Activated CD8-positive, alpha-beta memory T cell treated with anti-CD3 and anti-CD28 coated beads, Interleukin-2, amount 50 U/mL, for 24 hours (primary cell): ENCODE data around the gene PAK4.

Source experiments
- DNase-seq: peaks from one replicate; pipeline ENCODE4 v3.0.0-alpha.2; 2020; ENCODE audit errors: extremely low read depth

PAK4 gene

DNA sequence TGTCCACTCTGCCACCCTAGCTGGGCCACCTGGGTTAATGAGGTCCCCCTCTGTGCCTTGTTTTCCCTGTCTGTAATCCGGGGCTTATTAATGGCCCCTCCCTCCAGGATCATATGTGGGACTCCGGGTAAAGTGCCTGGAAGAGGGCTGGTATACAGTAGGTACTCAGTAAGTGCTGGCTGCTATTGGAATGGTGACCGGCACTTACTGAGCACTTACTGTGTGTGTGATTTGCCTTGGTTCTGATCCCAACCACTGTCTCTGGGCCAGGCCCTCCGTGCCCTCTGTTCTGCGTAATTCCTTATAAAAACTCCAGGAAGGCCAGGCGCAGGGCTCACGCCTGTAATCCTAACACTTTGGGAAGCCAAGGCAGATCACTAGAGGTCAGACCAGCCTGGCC is 40.3 kb downstream of the PAK4 start:
- no peak for DNase-seq

- DNase-seq = no peak
These were observed 41.2 kb downstream of the PAK4 start for GRCh38 chr19:39166571-39167391.

GRCh38 chr19:39167461-39168257 is 42.1 kb downstream of the PAK4 start:
- no peak for DNase-seq

GRCh38 chr19:39168258-39169142 is 42.9 kb downstream of the PAK4 start:
- no peak for DNase-seq

GRCh38 chr19:39169143-39169810 is 43.7 kb downstream of the PAK4 start:
- DNase-seq = no peak

DNA sequence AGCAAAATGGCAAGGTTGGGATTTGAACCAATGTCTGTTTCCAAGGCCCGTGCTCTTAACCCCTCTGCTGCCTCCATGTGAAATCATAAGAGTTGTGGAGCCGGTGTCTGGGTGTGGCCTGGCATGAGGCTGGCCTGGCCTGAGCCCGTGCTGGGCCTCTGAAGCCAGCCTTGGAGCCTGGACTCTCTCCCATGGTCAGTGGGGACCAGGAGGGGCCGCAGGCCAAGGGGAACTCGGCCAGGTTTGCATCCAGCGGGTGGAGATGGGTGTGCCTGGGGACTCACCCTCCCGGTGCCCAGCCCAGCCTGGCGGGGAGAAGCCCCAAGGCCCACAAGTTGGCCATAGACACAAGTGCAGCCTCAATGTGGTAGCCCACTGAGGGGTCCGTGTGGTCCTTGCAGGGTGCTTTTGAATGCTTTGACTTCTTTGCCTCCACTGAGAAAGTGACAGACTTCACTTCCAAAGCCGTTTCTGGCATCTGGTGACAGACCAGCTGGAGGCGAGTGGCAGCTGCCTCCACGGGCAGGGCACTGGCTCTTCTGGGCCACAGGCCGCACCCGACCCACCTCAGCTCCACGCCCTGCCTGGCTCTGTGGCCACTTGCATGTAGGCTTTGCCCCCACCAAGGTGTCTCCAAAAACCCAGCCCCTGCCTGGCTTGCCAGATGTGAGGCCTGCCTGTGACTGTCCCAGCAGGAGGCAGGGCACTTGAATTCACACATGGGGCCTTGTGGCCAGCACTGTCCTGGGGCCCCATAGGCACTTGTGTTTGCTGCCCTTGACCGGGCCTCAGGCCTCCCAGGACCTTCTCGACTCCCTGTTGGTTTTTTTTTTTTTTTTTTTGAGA is 45.0 kb downstream of the PAK4 start:
- no peak for DNase-seq

GRCh38 chr19:39171479-39172465 is 46.2 kb downstream of the PAK4 start:
- DNase-seq = no peak

GRCh38 chr19:39172700-39173501 is 47.3 kb downstream of the PAK4 start:
- DNase-seq = no peak

- no peak for DNase-seq
These were observed 48.0 kb downstream of the PAK4 start for GRCh38 chr19:39173502-39173991.

- no peak for DNase-seq
These were observed 48.6 kb downstream of the PAK4 start for GRCh38 chr19:39174142-39174541.

DNA sequence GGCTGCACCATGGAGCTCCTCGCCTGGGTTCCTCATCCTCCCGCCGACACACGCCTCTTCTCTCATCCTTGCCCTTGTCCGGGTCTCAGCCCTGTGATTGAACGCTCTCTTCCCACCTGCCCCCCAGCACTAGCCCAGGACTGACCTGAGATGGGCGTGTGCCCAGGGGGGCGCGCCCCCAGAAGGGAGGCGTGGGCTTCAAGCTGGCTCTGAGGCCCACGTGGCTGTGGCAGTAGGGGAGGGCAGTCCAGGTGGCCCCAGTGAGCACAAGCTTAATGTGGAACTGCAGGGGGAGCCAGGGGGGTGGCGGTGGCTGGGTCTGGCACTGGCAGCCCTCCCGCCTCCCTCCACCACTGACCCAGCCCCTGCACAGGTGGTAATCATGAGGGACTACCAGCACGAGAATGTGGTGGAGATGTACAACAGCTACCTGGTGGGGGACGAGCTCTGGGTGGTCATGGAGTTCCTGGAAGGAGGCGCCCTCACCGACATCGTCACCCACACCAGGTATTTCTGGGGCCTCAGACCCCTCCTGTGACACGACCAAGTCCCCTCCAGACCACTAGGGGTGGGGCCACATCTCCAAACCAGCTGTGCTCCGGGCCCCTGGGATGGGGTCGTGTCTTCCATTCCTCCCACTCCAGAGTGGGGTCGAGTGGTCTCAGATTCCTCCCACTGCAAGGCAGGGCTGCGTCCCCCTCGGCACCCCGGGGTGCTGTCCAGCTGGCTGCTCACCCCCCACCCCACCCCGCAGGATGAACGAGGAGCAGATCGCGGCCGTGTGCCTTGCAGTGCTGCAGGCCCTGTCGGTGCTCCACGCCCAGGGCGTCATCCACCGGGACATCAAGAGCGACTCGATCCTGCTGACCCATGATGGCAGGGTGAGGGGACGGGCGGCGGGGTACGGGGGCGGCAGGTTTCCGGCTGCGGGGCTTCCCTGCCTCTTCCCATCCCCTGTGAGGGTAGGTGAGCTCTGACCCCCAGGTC is 49.3 kb downstream of the PAK4 start:
- DNase-seq = no peak

DNA sequence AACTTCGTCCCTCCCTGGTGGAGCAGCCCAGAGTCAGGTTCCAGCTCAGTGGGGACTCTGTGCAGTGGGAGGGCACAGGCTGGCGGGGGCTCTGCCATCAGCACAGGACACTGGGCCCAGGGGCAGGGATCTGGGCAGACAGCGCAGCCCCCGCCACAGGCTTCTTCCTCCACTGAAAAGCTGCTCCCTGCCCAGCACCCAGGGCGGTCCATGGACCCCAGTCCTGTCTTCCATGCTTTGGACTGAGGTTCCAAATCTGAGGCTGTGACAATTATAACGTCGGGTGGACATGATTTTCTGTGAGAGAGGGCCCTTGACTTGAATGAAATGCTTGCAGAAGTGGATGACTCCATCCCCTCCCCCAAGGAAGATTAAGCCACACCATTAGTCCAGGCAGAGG is 50.0 kb downstream of the PAK4 start:
- no peak for DNase-seq

DNA sequence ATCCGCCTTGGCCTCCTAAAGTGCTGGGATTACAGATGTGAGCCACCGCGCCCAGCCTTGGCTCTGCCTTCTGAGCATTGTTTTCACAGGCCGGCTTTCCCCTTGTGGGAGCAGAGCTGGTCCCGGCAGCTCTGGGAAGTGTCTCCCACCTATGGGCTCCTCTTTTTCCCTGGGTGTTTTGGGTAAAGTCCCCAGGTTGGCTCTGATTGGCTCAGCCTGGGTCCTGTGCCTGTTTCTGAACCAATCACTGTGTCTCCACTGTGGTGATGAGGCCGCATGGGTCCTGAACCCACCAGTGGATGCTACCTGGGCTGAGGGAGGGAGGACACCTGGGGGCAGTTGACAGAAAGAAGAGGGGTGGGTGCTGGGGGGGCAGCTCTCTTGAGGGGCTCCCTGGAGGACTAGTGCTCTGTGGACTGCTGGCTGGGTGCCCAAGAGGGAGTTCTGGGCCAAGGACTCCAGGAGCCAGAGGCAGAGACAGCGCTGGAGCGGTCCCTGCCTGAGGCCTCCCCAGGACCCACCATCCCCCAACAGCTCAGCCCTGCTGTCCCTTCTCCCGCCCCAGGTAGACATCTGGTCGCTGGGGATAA is 51.6 kb downstream of the PAK4 start:
- no peak for DNase-seq

DNA sequence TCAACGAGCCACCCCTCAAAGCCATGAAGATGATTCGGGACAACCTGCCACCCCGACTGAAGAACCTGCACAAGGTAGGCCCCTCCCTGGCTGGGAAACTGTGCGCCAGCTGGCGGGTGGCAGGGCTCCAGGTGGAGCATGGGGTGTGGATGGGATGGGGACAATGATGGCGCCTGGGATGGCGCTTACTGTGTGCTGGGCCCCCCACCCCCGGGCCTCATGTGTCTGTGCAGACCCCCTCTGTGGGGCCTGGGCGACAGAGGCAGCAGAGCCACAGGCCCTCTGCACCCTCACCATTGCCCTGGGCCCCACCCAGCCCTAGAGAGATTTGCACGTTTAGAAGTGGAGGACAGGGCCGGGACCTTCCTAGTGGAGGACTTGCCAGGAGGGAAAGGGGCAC is 52.1 kb downstream of the PAK4 start:
- DNase-seq = no peak

DNA sequence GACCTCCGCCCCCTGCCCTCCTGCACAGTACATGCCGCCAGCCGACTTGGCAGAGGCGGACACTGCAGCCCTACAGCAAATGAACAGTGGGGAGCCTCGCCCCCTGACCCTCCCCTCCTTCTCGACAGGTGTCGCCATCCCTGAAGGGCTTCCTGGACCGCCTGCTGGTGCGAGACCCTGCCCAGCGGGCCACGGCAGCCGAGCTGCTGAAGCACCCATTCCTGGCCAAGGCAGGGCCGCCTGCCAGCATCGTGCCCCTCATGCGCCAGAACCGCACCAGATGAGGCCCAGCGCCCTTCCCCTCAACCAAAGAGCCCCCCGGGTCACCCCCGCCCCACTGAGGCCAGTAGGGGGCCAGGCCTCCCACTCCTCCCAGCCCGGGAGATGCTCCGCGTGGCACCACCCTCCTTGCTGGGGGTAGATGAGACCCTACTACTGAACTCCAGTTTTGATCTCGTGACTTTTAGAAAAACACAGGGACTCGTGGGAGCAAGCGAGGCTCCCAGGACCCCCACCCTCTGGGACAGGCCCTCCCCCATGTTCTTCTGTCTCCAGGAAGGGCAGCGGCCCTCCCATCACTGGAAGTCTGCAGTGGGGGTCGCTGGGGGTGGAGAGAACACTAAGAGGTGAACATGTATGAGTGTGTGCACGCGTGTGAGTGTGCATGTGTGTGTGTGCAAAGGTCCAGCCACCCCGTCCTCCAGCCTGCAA is 52.9 kb downstream of the PAK4 start:
- no peak for DNase-seq

GRCh38 chr19:39179754-39180153 is 54.2 kb downstream of the PAK4 start:
- DNase-seq = no peak
